ENCODE measurements around the gene OSBPL10. TPM values are rescaled to one million over a fixed set of nuclear protein-coding genes. Genes with fewer than 3 reads are reported as not detected.
A peak's percentile ranks its signal among the peaks of the same experiment; 100 is the strongest.

Gene OSBPL10
- polyA plus RNA-seq, 2 of the 4 experiments (the other 2 are of a cell fraction): 9.2 to 17.0 TPM

- Histone ChIP-seq H3K4me2 (no peak overlapping the region), H3K27ac (no peak overlapping the region), H3K9me3 (no peaks in the 10 kb centered on the region), H3K4me3 (no peak overlapping the region), H3K4me1 (peaks cover 19% of the 10 kb centered on the region; the same call in 2 of the 3 replicates)
- DNase-seq (ENCODE audit: low read depth in 1 of 2, low spot score in 1 of 2) (no peak), FAIRE-seq (no peak), ATAC-seq (no peak)
- ChIA-PET POLR2A (interaction anchor here (0.7 kb wide), 1 partner anchor 96 kb away, joined by 4 read pairs; no protein-coding TSS in a partner anchor), CTCF (interaction anchor here (0.7 to 1.6 kb wide), 2 partner anchors 11 to 18 kb away, joined by 3 to 5 read pairs; no protein-coding TSS in a partner anchor)
- TF ChIP-seq FOSL2 (IDR thresholded peaks at IDR 0.05) (no peak), FOSL2 (CRISPR knock-in tag; IDR thresholded peaks at IDR 0.05) (no peak), EP300 (IDR thresholded peaks at IDR 0.05) (no peak), CHD2 (IDR thresholded peaks at IDR 0.05; ENCODE audit: low read length, partially characterized antibody) (no peak), MAFK (IDR thresholded peaks at IDR 0.05; ENCODE audit: partially characterized antibody) (no peak), REST (IDR thresholded peaks at IDR 0.05) (no peak), EHF (CRISPR knock-in tag; IDR thresholded peaks at IDR 0.05) (no peak), TP53 (CRISPR knock-in tag; IDR thresholded peaks at IDR 0.05) (no peak), RFX5 (IDR thresholded peaks at IDR 0.05) (no peak), ZFP36 (IDR thresholded peaks at IDR 0.05; ENCODE audit: borderline replicate concordance, partially characterized antibody) (no peak), PHF8 (IDR thresholded peaks at IDR 0.05; ENCODE audit: borderline replicate concordance, low read depth) (no peak), FOSB (CRISPR knock-in tag; IDR thresholded peaks at IDR 0.05) (no peak), POLR2A (IDR thresholded peaks at IDR 0.05; ENCODE audit: low read length) (no peak)
- 89% methylated on average over 7 of the region's 7 CpGs for WGBS (ENCODE audit: missing lambda C conversion rate)
Observed at GRCh38 chr3:31878231-31878838, 102.7 kb downstream of the OSBPL10 start.

GRCh38 chr3:31876331-31876730 lies 104.7 kb downstream of the OSBPL10 start:
- H3K9me3 ChIP-seq: no peaks in the 10 kb centered on the region
- peaks cover 19% of the 10 kb centered on the region; the same call in 2 of the 3 replicates for H3K4me1 ChIP-seq
- H3K4me2 ChIP-seq: peak overlapping the region; percentile 33
- DNase-seq (ENCODE audit: low read depth in 1 of 2, low spot score in 1 of 2): no peak
- ChIA-PET CTCF (no interaction called here), POLR2A (no interaction called here)
- 53% methylated on average over 7 of the region's 7 CpGs for WGBS (ENCODE audit: missing lambda C conversion rate)
- no peak overlapping the region for H3K4me3 ChIP-seq
- ATAC-seq: no peak
- no peak for FAIRE-seq
- H3K27ac ChIP-seq: peak overlapping the region; percentile 3 to 49; a peak in 5 of 6 replicates
- TF ChIP-seq FOSB (CRISPR knock-in tag; IDR thresholded peaks at IDR 0.05) (no peak), NR3C1 (IDR thresholded peaks at IDR 0.05) (no peak), RAD21 (conservative IDR thresholded peaks at IDR 0.05 in 1 of 2, IDR thresholded peaks at IDR 0.05 in 1 of 2) (no peak), RFX5 (IDR thresholded peaks at IDR 0.05) (no peak), ATOH8 (CRISPR knock-in tag; IDR thresholded peaks at IDR 0.05; ENCODE audit: low read depth) (no peak), KDM5A (IDR thresholded peaks at IDR 0.05) (no peak), CBX8 (IDR thresholded peaks at IDR 0.05) (no peak), ESRRA (IDR thresholded peaks at IDR 0.05; ENCODE audit: borderline replicate concordance, low read length) (no peak), KDM1A (IDR thresholded peaks at IDR 0.05; ENCODE audit: low read depth) (no peak), ELK1 (IDR thresholded peaks at IDR 0.05; ENCODE audit: low read depth, low read length) (no peak), CBX2 (IDR thresholded peaks at IDR 0.05; ENCODE audit: borderline replicate concordance, low read depth) (no peak), CHD4 (IDR thresholded peaks at IDR 0.05; ENCODE audit: borderline replicate concordance) (no peak), JUNB (IDR thresholded peaks at IDR 0.05) (no peak), TP53 (CRISPR knock-in tag; IDR thresholded peaks at IDR 0.05) (no peak), POLR2A (IDR thresholded peaks at IDR 0.05; ENCODE audit: low read length) (no peak), HOXB5 (CRISPR knock-in tag; IDR thresholded peaks at IDR 0.05) (no peak), ZFP36 (IDR thresholded peaks at IDR 0.05; ENCODE audit: borderline replicate concordance, partially characterized antibody) (no peak), PBX3 (IDR thresholded peaks at IDR 0.05) (no peak)

All from A549 (cell line).